HCT116 (cell line): ENCODE results near the gene PC. TPM values are rescaled to one million over a fixed set of nuclear protein-coding genes. Genes with fewer than 3 reads are reported as not detected.

Experiments used
- ATAC-seq: fragments of 200-7000 bp; cut with Tn5 transposase; 2 replicates; pipeline ENCODE4 v1.9.1; 2020; ENCODE audit warnings: mild to moderate bottlenecking, moderate library complexity
- BruUV-seq: library from RNA; stranded (reverse); fragments of 400-500 nt; replicated peaks from 2 replicates; lab custom pipeline; 2021; lab: Mats Ljungman, UMichigan
- CTCF ChIA-PET: fragments of 300-600 bp; sonication (Branson Sonifier 250); formaldehyde crosslinking; loops from one replicate; lab custom pipeline; 2021; ENCODE audit warnings: antibody characterized with exemption; lab: Charles Lee
- POLR2A ChIA-PET: fragments of 300-600, 350-600 bp; sonication (Branson Sonifier 250); formaldehyde crosslinking; loops from one replicate; lab custom pipeline; 2021; ENCODE audit warnings: antibody characterized with exemption; lab: Charles Lee
- RAD21 ChIA-PET, 2 experiments: fragments of 300-600 bp; sonication (Branson Sonifier 250); formaldehyde crosslinking; loops; one replicate each; lab custom pipeline; 2023; ENCODE audit warnings: low total read pairs in 2 of 2; ENCODE audit not compliant: uncharacterized antibody in 2 of 2, unreplicated experiment in 2 of 2, low non-redundant PET in 1 of 2; lab: Charles Lee
- DNase-seq: peaks from one replicate; pipeline ENCODE4 v3.0.0-alpha.2; 2010; ENCODE audit warnings: low read depth, low spot score
- H2AFZ ChIP-seq: fragments of 200-600 bp; shearing (Covaris generic), sonication (generic); 2 replicates; pipeline ENCODE4 v1.6.1; 2017; ENCODE audit warnings: low read depth, mixed run types, mixed read lengths, antibody characterized with exemption, low read length; ENCODE audit not compliant: poor library complexity, severe bottlenecking
- H3K27ac ChIP-seq: 2 replicates; pipeline ENCODE4 v1.5.1; 2012; ENCODE audit warnings: low read depth, low read length
- H3K27me3 ChIP-seq: fragments of 200-600 bp; sonication (generic); 2 replicates; pipeline ENCODE4 v1.6.1; 2016; ENCODE audit warnings: mixed run types, low read length, mixed read lengths; ENCODE audit not compliant: insufficient read depth
- H3K36me3 ChIP-seq, 2 experiments: fragments of 200-500 bp in 1 of 2; fragments of 200-600 bp in 1 of 2; sonication (Bioruptor generic) in 1 of 2; sonication (generic) in 1 of 2; 2 replicates each; pipeline versions ENCODE4 v1.5.1 to v1.6.1; 2014 to 2016; ENCODE audit warnings: low read length in 2 of 2, inconsistent platforms in 1 of 2, mixed read lengths in 1 of 2, mixed run types in 1 of 2; ENCODE audit not compliant: insufficient read depth in 2 of 2, control insufficient read depth in 1 of 2
- H3K4me1 ChIP-seq, 2 experiments: fragments of 200-600 bp in 1 of 2; sonication (generic) in 1 of 2; 2 replicates each; pipeline versions ENCODE4 v1.5.1 to v1.6.1; 2012 to 2017; ENCODE audit warnings: low read length in 2 of 2, inconsistent platforms in 1 of 2, mild to moderate bottlenecking in 1 of 2, mixed read lengths in 1 of 2, mixed run types in 1 of 2, moderate library complexity in 1 of 2; ENCODE audit not compliant: insufficient read depth in 2 of 2, control insufficient read depth in 1 of 2
- H3K4me2 ChIP-seq: fragments of 200-600 bp; sonication (generic); 2 replicates; pipeline ENCODE4 v1.6.1; 2017; ENCODE audit warnings: mixed run types, low read length, mixed read lengths
- H3K4me3 ChIP-seq, 2 experiments: fragments of 200-600 bp in 1 of 2; sonication (generic) in 1 of 2; replicated peaks in 1 of 2; 2 replicates each; pipeline ENCODE4 v1.5.1; 2011 to 2016; ENCODE audit warnings: low read length in 2 of 2, control low read depth in 1 of 2, low read depth in 1 of 2, mild to moderate bottlenecking in 1 of 2, mixed read lengths in 1 of 2, mixed run types in 1 of 2
- H3K79me2 ChIP-seq: fragments of 200-600 bp; sonication (generic); 2 replicates; pipeline ENCODE4 v1.6.1; 2017; ENCODE audit warnings: mild to moderate bottlenecking, mixed run types, low read length, moderate library complexity, mixed read lengths; ENCODE audit not compliant: insufficient read depth
- H3K9ac ChIP-seq: fragments of 200-600 bp; sonication (generic); 2 replicates; pipeline ENCODE4 v1.6.1; 2016; ENCODE audit warnings: low read length, mixed read lengths
- H3K9me2 ChIP-seq: fragments of 200-600 bp; sonication (generic), shearing (Covaris generic); 2 replicates; pipeline ENCODE4 v1.6.1; 2017; ENCODE audit warnings: mixed run types, mild to moderate bottlenecking, moderate library complexity; ENCODE audit not compliant: insufficient read depth
- H3K9me3 ChIP-seq, 2 experiments: fragments of 200-500 bp in 1 of 2; fragments of 200-600 bp in 1 of 2; sonication (Bioruptor generic) in 1 of 2; sonication (generic) in 1 of 2; 2 replicates each; pipeline ENCODE4 v1.6.1; 2014 to 2017; ENCODE audit warnings: low read length in 2 of 2, mixed read lengths in 2 of 2, inconsistent platforms in 1 of 2, low read depth in 1 of 2, mild to moderate bottlenecking in 1 of 2, mixed run types in 1 of 2, moderate library complexity in 1 of 2; ENCODE audit not compliant: control insufficient read depth in 1 of 2, insufficient read depth in 1 of 2
- H4K20me1 ChIP-seq: fragments of 200-600 bp; sonication (generic), shearing (Covaris generic); 2 replicates; pipeline ENCODE4 v1.6.1; 2017; ENCODE audit warnings: mixed run types, mild to moderate bottlenecking, moderate library complexity; ENCODE audit not compliant: insufficient read depth
- ATF3 ChIP-seq: IDR thresholded peaks from 2 replicates; pipeline ENCODE4 v1.6.1; 2012
- EZH2phosphoT487 ChIP-seq: fragments of 200-600 bp; IDR thresholded peaks from 2 replicates; pipeline ENCODE4 v1.6.1; 2018; ENCODE audit warnings: antibody characterized with exemption, borderline replicate concordance
- FOSL1 ChIP-seq: IDR thresholded peaks from 2 replicates; pipeline ENCODE4 v1.6.1; 2012; ENCODE audit warnings: low read depth
- MAX ChIP-seq: IDR thresholded peaks from 2 replicates; pipeline ENCODE4 v1.6.1; 2012
- POLR2A ChIP-seq: IDR thresholded peaks from 2 replicates; pipeline ENCODE4 v1.7.0; 2011; ENCODE audit warnings: borderline replicate concordance; ENCODE audit not compliant: insufficient read depth, insufficient read length; ENCODE audit errors: extremely low read depth
- POLR2AphosphoS5 ChIP-seq: IDR thresholded peaks from 2 replicates; pipeline ENCODE4 v1.6.1; 2011; ENCODE audit warnings: mild to moderate bottlenecking, low read depth, low read length, moderate library complexity
- RAD21 ChIP-seq: IDR thresholded peaks from 2 replicates; pipeline ENCODE4 v1.6.1; 2012; ENCODE audit warnings: low read depth, mild to moderate bottlenecking
- SP1 ChIP-seq: IDR thresholded peaks from 2 replicates; pipeline ENCODE4 v1.6.1; 2012; ENCODE audit warnings: low read depth
- YY1 ChIP-seq: IDR thresholded peaks from 2 replicates; pipeline ENCODE4 v1.6.1; 2011; ENCODE audit warnings: low read length, low read depth, moderate library complexity, mild to moderate bottlenecking; ENCODE audit not compliant: insufficient replicate concordance; ENCODE audit errors: extremely low read depth
- ZNF274 ChIP-seq: fragments of 200-500 bp; sonication (Bioruptor generic); IDR thresholded peaks from 2 replicates; pipeline ENCODE4 v1.6.1; 2014; ENCODE audit warnings: mild to moderate bottlenecking, low read depth, low read length, inconsistent platforms
- intact Hi-C: fragments of 100-400 bp; cut with micrococcal nuclease; formaldehyde crosslinking; loops from 2 replicates; pipeline ENCODE4 v1.10.0; 2022
- total RNA-seq: library from RNA; stranded (reverse); gene quantifications from one replicate; pipeline ENCODE4 v1.2.1, GENCODE V29; 2021; ENCODE audit not compliant: unreplicated experiment
- TF ChIP-seq, protein P1 (sequence below), 3 experiments: fragments of 200-600 bp in 1 of 3; sonication (generic) in 1 of 3; IDR thresholded peaks in 2 of 3; conservative IDR thresholded peaks in 1 of 3; 2 replicates each; pipeline ENCODE4 v1.5.1; 2012 to 2017; ENCODE audit warnings: low read depth in 2 of 3, low read length in 2 of 3, antibody characterized with exemption in 1 of 3, borderline replicate concordance in 1 of 3, control low read depth in 1 of 3, mild to moderate bottlenecking in 1 of 3, mixed read lengths in 1 of 3, mixed run types in 1 of 3, moderate library complexity in 1 of 3; ENCODE audit not compliant: insufficient read depth in 1 of 3

PC gene
- total RNA-seq, 1 experiment from 2014 or later = 24.1 TPM

DNA sequence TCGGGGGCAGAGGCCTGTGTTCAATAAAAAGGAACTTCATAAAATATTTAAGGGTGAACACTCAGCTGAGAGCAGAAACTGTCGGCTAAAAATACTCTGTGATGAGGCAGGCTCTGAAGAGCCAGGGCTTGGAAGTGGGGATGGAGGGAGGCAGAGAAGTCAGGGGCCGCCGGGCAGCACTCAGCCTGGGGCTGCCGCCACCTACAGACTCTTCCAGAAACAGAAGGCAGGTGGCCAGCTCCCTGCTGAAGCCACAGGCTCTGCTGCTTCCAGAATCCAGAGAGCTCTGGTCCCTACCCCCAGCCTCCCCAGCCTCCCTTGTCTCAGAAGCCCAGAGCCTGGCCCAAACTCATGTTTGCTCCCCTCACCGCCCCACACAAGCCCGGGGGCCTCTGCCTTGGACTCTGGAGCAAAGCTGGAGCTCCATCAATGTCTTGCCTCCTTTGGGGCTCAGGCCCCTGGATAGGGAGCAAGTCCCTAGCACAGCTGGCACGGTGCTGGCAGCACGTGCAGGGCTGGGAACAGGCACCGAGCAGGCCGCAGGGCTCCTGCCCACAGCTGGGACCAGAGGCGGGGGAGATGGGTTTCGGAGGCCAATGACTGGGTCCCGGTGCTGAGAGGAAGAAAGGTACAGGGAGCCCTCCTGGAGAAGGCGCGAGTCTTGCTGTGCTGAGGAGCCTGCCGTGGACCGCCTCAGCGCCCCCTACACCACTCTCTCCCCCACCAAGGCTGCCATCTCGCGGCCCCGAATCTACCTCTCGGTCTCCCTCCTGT is 93.1 kb downstream of the PC start:
- Histone ChIP-seq H3K27ac (no peak overlapping the region), H3K79me2 (no peaks in the 10 kb centered on the region), H3K9me2 (no peaks in the 10 kb centered on the region), H3K4me1 (peaks cover 7 to 23% of the 10 kb centered on the region in 2 experiments; a peak in 3 of 4 replicates), H3K4me3 (no peak overlapping the region), H3K36me3 (no peaks in the 10 kb centered on the region; a peak in 1 of 4 replicates), H3K9me3 (no peaks in the 10 kb centered on the region), H3K27me3 (no peaks in the 10 kb centered on the region), H4K20me1 (no peaks in the 10 kb centered on the region), H3K9ac (no peak overlapping the region), H3K4me2 (no peak overlapping the region), H2AFZ (no peak overlapping the region)
- POLR2A ChIA-PET = no interaction called here
- RAD21 ChIA-PET = no interaction called here
- DNase-seq = no peak
- CTCF ChIA-PET = interaction anchor here (1.0 kb wide), 1 partner anchor 16 kb away, joined by 3 read pairs; no protein-coding TSS in a partner anchor
- TF ChIP-seq, protein P1, sequence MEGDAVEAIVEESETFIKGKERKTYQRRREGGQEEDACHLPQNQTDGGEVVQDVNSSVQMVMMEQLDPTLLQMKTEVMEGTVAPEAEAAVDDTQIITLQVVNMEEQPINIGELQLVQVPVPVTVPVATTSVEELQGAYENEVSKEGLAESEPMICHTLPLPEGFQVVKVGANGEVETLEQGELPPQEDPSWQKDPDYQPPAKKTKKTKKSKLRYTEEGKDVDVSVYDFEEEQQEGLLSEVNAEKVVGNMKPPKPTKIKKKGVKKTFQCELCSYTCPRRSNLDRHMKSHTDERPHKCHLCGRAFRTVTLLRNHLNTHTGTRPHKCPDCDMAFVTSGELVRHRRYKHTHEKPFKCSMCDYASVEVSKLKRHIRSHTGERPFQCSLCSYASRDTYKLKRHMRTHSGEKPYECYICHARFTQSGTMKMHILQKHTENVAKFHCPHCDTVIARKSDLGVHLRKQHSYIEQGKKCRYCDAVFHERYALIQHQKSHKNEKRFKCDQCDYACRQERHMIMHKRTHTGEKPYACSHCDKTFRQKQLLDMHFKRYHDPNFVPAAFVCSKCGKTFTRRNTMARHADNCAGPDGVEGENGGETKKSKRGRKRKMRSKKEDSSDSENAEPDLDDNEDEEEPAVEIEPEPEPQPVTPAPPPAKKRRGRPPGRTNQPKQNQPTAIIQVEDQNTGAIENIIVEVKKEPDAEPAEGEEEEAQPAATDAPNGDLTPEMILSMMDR (IDR thresholded peaks at IDR 0.05 in 2 of 3, conservative IDR thresholded peaks at IDR 0.05 in 1 of 3; ENCODE audit: borderline replicate concordance in 1 of 3, insufficient read depth in 1 of 3, low read depth in 2 of 3, low read length in 2 of 3) = no peak
- TF ChIP-seq EZH2phosphoT487 (no peak), POLR2A (no peak)
- TF ChIP-seq, all 23 proteins: peak for 0
- ATAC-seq = no peak
- BruUV-seq = no TSS peak
- intact Hi-C loops = no loop called here

- peaks cover 2% of the 10 kb centered on the region; the same call in 1 of the 2 replicates for H3K79me2 ChIP-seq
- no peak overlapping the region for H3K9ac ChIP-seq
- no peak overlapping the region for H3K4me3 ChIP-seq
- no peak overlapping the region for H2AFZ ChIP-seq
- no peak overlapping the region for H3K4me2 ChIP-seq
- H3K4me1 ChIP-seq = peaks cover 7 to 22% of the 10 kb centered on the region in 2 experiments; a peak in 3 of 4 replicates
- no peaks in the 10 kb centered on the region for H3K9me2 ChIP-seq
- ATAC-seq = no peak
- H3K27ac ChIP-seq = no peak overlapping the region
- no TSS peak for BruUV-seq
- no peaks in the 10 kb centered on the region for H3K9me3 ChIP-seq
- ChIA-PET RAD21 (no interaction called here), CTCF (interaction anchor here (1.0 kb wide), 1 partner anchor 17 kb away, joined by 3 read pairs; no protein-coding TSS in a partner anchor), POLR2A (no interaction called here)
- H4K20me1 ChIP-seq = no peaks in the 10 kb centered on the region
- no peaks in the 10 kb centered on the region; a peak in 1 of 4 replicates for H3K36me3 ChIP-seq
- no peaks in the 10 kb centered on the region for H3K27me3 ChIP-seq
- no peak for DNase-seq
- intact Hi-C loops = no loop called here
- TF ChIP-seq SP1 = no peak
- TF ChIP-seq POLR2A = no peak
- no peak for TF ChIP-seq POLR2AphosphoS5
- no peak for TF ChIP-seq RAD21
- no peak for TF ChIP-seq YY1
- no peak for TF ChIP-seq MAX
- TF ChIP-seq ATF3 = no peak
- TF ChIP-seq ZNF274 = no peak
- no peak for TF ChIP-seq FOSL1
- TF ChIP-seq EZH2phosphoT487 = no peak
Measured at GRCh38 chr11:66864172-66864901, 93.8 kb downstream of the PC start.
